ENCODE measurements around the gene FOXD4L3.
"Not testable (repeated sequence)": the region's sequence is repeated elsewhere in the genome, so short reads cannot be mapped to it uniquely, and the experiment has no call there.

The FOXD4L3 gene

GRCh38 chr9:68323749-68324148 lies 21.1 kb downstream of the FOXD4L3 start:
- not testable (repeated sequence) for H3K27ac ChIP-seq (ENCODE audit: low read length); H3K4me1 ChIP-seq (ENCODE audit: control insufficient read depth, insufficient read depth, low read length); H3K27me3 ChIP-seq (ENCODE audit: control insufficient read depth, insufficient read depth, low read length); H3K4me3 ChIP-seq (ENCODE audit: low read length); H3K9me3 ChIP-seq (ENCODE audit: control insufficient read depth, insufficient read depth, low read length); H3K36me3 ChIP-seq (ENCODE audit: control insufficient read depth, insufficient read depth, low read length); DNase-seq (ENCODE audit: low read depth, low spot score)
- WGBS (ENCODE audit: insufficient coverage, insufficient read length) = no CpG with 5 or more reads among the region's 24 CpGs

GRCh38 chr9:68324518-68324917 lies 21.9 kb downstream of the FOXD4L3 start:
- DNase-seq (ENCODE audit: low read depth, low spot score); H3K36me3 ChIP-seq (ENCODE audit: control insufficient read depth, insufficient read depth, low read length); H3K27ac ChIP-seq (ENCODE audit: low read length); H3K4me3 ChIP-seq (ENCODE audit: low read length); H3K4me1 ChIP-seq (ENCODE audit: control insufficient read depth, insufficient read depth, low read length); H3K9me3 ChIP-seq (ENCODE audit: control insufficient read depth, insufficient read depth, low read length); H3K27me3 ChIP-seq (ENCODE audit: control insufficient read depth, insufficient read depth, low read length): not testable (repeated sequence)
- whole genome bisulfite sequencing (ENCODE audit: insufficient coverage, insufficient read length) = no CpG with 5 or more reads among the region's 20 CpGs

DNA sequence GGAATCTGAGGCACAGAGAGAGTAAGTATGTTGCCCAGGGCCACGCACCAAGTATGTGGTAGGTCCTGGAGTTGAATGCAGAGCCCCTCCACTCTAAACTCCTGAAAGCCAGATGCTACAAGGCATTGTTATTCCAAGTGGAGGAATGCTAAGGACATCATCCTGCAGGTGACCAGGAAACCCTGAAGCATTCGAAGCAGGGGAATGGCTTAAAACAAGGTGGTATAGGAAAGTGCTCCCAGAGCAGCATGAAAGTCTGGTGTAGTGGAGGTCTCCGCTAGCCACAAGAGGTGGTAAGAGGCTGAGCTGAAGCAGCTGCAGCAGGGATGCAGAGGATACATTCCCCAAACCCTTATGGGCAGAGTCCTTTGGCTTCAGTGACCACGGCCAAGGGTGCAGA lies 26.4 kb downstream of the FOXD4L3 start:
- no CpG with 5 or more reads among the region's 4 CpGs for WGBS (ENCODE audit: insufficient coverage, insufficient read length)
- H3K27me3 ChIP-seq (ENCODE audit: control insufficient read depth, insufficient read depth, low read length) = not testable (repeated sequence)

GRCh38 chr9:68330531-68331173 lies 28.0 kb downstream of the FOXD4L3 start:
- not testable (repeated sequence) for H3K36me3 ChIP-seq (ENCODE audit: control insufficient read depth, insufficient read depth, low read length); H3K27ac ChIP-seq (ENCODE audit: low read length); DNase-seq (ENCODE audit: low read depth, low spot score); H3K27me3 ChIP-seq (ENCODE audit: control insufficient read depth, insufficient read depth, low read length); H3K9me3 ChIP-seq (ENCODE audit: control insufficient read depth, insufficient read depth, low read length); H3K4me3 ChIP-seq (ENCODE audit: low read length); H3K4me1 ChIP-seq (ENCODE audit: control insufficient read depth, insufficient read depth, low read length)
- WGBS (ENCODE audit: insufficient coverage, insufficient read length) = no CpG with 5 or more reads among the region's 11 CpGs

More for the DNA sequence above, 26.4 kb downstream of the FOXD4L3 start:
- not testable (repeated sequence) for H3K4me3 ChIP-seq (ENCODE audit: low read length); H3K9me3 ChIP-seq (ENCODE audit: control insufficient read depth, insufficient read depth, low read length); H3K27ac ChIP-seq (ENCODE audit: low read length); H3K4me1 ChIP-seq (ENCODE audit: control insufficient read depth, insufficient read depth, low read length); H3K36me3 ChIP-seq (ENCODE audit: control insufficient read depth, insufficient read depth, low read length); DNase-seq (ENCODE audit: low read depth, low spot score)

- DNase-seq (ENCODE audit: low read depth, low spot score); H3K9me3 ChIP-seq (ENCODE audit: control insufficient read depth, insufficient read depth, low read length); H3K4me3 ChIP-seq (ENCODE audit: low read length); H3K4me1 ChIP-seq (ENCODE audit: control insufficient read depth, insufficient read depth, low read length); H3K27ac ChIP-seq (ENCODE audit: low read length); H3K27me3 ChIP-seq (ENCODE audit: control insufficient read depth, insufficient read depth, low read length); H3K36me3 ChIP-seq (ENCODE audit: control insufficient read depth, insufficient read depth, low read length): not testable (repeated sequence)
- no CpG with 5 or more reads among the region's 1 CpG for WGBS (ENCODE audit: insufficient coverage, insufficient read length)
These were observed 29.5 kb downstream of the FOXD4L3 start for GRCh38 chr9:68332122-68332521.

DNA sequence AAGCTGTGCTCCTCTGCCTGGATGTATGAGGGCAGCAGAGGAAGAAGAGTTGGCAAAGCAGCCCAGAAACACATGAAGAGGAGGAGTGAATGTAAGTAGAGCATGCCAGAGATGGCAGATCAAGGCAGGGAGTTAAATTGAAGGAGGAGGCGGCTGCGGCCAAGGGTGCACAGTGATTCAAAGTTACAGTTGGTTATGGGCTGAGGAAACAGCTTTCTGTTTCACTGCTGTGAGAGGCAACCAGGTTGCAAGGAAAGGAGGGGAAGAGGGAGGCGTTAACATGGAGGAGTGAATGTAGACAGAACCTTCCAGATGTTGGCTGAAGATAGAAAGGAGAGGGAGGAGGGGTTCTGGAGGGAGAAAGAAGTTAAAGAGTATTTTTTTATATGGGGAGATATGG lies 33.3 kb downstream of the FOXD4L3 start:
- H3K4me3 ChIP-seq (ENCODE audit: low read length); H3K4me1 ChIP-seq (ENCODE audit: control insufficient read depth, insufficient read depth, low read length); H3K9me3 ChIP-seq (ENCODE audit: control insufficient read depth, insufficient read depth, low read length); DNase-seq (ENCODE audit: low read depth, low spot score); H3K36me3 ChIP-seq (ENCODE audit: control insufficient read depth, insufficient read depth, low read length); H3K27me3 ChIP-seq (ENCODE audit: control insufficient read depth, insufficient read depth, low read length); H3K27ac ChIP-seq (ENCODE audit: low read length): not testable (repeated sequence)
- WGBS (ENCODE audit: insufficient coverage, insufficient read length) = no CpG with 5 or more reads among the region's 3 CpGs

GRCh38 chr9:68336639-68337339 lies 34.1 kb downstream of the FOXD4L3 start:
- DNase-seq (ENCODE audit: low read depth, low spot score); H3K4me1 ChIP-seq (ENCODE audit: control insufficient read depth, insufficient read depth, low read length); H3K27ac ChIP-seq (ENCODE audit: low read length); H3K36me3 ChIP-seq (ENCODE audit: control insufficient read depth, insufficient read depth, low read length); H3K27me3 ChIP-seq (ENCODE audit: control insufficient read depth, insufficient read depth, low read length); H3K9me3 ChIP-seq (ENCODE audit: control insufficient read depth, insufficient read depth, low read length); H3K4me3 ChIP-seq (ENCODE audit: low read length): not testable (repeated sequence)
- WGBS (ENCODE audit: insufficient coverage, insufficient read length) = no CpG with 5 or more reads among the region's 10 CpGs

DNA sequence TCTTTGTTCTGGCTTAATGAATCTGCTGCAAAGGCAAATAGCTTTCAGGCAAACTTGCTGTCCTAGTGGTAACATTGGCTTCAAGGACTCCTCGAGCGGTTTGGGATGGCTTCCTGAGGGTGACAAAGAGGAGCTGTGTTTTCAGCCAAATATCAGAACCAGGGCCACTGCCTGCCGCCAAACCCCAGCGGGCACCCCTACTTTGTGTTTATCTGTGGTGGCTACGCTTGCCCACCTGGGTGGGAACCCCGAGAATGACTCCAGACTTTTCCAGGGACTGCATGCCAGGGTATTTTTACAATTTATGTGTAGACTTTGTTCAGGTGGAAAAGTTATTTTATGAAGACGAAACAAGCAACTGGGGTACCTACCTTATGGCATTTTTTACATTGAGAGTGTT lies 35.3 kb downstream of the FOXD4L3 start:
- not testable (repeated sequence) for H3K36me3 ChIP-seq (ENCODE audit: control insufficient read depth, insufficient read depth, low read length); DNase-seq (ENCODE audit: low read depth, low spot score); H3K27me3 ChIP-seq (ENCODE audit: control insufficient read depth, insufficient read depth, low read length); H3K9me3 ChIP-seq (ENCODE audit: control insufficient read depth, insufficient read depth, low read length); H3K4me3 ChIP-seq (ENCODE audit: low read length); H3K4me1 ChIP-seq (ENCODE audit: control insufficient read depth, insufficient read depth, low read length); H3K27ac ChIP-seq (ENCODE audit: low read length)
- no CpG with 5 or more reads among the region's 7 CpGs for WGBS (ENCODE audit: insufficient coverage, insufficient read length)

DNA sequence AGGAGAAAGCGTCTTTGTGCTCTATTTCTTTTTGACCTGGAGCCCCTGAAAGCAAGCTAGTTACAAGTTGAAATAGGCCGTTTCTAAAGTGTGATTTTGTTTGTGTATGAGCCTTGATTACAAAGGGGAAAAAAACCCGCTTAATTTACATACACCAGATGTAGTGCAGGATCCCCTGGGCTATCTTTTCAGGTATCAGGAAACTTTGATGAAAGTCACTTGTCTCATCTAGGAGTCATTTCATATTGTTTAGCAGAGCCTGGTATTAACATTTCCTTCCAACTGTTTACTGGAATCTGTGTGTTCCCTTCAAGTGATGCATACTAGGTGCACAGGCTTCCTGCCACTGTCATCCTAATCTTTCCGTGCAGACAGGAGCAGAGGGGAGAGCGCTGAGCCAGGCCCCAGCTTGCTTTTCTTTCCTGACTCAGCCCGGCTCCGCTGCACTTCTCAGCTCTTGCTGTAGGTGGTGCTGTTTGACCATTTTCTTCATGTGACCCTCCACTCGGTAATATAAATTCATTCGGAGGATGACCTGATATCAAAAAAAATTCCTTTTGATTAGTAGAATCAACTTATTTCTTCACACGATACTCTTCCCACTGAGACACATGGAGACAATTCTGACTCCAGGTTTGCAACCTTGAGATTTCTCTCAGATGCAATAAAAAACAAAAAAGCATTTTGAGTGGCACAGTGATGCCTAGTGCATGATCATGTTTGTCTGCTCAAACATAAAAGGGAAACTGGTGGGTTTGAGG lies 39.8 kb downstream of the FOXD4L3 start:
- no CpG with 5 or more reads among the region's 10 CpGs for WGBS (ENCODE audit: insufficient coverage, insufficient read length)
- H3K4me3 ChIP-seq (ENCODE audit: low read length); H3K9me3 ChIP-seq (ENCODE audit: control insufficient read depth, insufficient read depth, low read length); H3K36me3 ChIP-seq (ENCODE audit: control insufficient read depth, insufficient read depth, low read length); H3K27me3 ChIP-seq (ENCODE audit: control insufficient read depth, insufficient read depth, low read length); H3K27ac ChIP-seq (ENCODE audit: low read length); H3K4me1 ChIP-seq (ENCODE audit: control insufficient read depth, insufficient read depth, low read length); DNase-seq (ENCODE audit: low read depth, low spot score): not testable (repeated sequence)

- no CpG with 5 or more reads among the region's 4 CpGs for WGBS (ENCODE audit: insufficient coverage, insufficient read length)
- not testable (repeated sequence) for H3K4me1 ChIP-seq (ENCODE audit: control insufficient read depth, insufficient read depth, low read length)
These were observed 40.6 kb downstream of the FOXD4L3 start for GRCh38 chr9:68343242-68343641.

More at GRCh38 chr9:68343242-68343641, 40.6 kb downstream of the FOXD4L3 start:
- not testable (repeated sequence) for DNase-seq (ENCODE audit: low read depth, low spot score); H3K9me3 ChIP-seq (ENCODE audit: control insufficient read depth, insufficient read depth, low read length); H3K27ac ChIP-seq (ENCODE audit: low read length); H3K36me3 ChIP-seq (ENCODE audit: control insufficient read depth, insufficient read depth, low read length); H3K27me3 ChIP-seq (ENCODE audit: control insufficient read depth, insufficient read depth, low read length); H3K4me3 ChIP-seq (ENCODE audit: low read length)

Data from iPS DF 6.9 (cell line).